OCI-LY1 (cell line): ENCODE measurements around the gene PDE9A.

Experiments used
- H2AFZ ChIP-seq: fragments of 200-600 bp; sonication (generic), shearing (Covaris generic); 2 replicates; pipeline ENCODE4 v1.6.0; 2014; ENCODE audit warnings: antibody characterized with exemption, mild to moderate bottlenecking, low read length
- H3F3A ChIP-seq: fragments of 200-600 bp; sonication (generic), shearing (Covaris generic); 2 replicates; pipeline ENCODE4 v1.6.0; 2014; ENCODE audit warnings: mild to moderate bottlenecking, antibody characterized with exemption, low read length, moderate library complexity; ENCODE audit not compliant: insufficient read depth
- H3K27ac ChIP-seq: fragments of 200-600 bp; sonication (generic); 2 replicates; pipeline ENCODE4 v1.5.1; 2014; ENCODE audit warnings: low read length, mixed run types, mild to moderate bottlenecking, low read depth; ENCODE audit not compliant: poor library complexity, severe bottlenecking
- H3K27me3 ChIP-seq: fragments of 200-600 bp; sonication (generic); 2 replicates; pipeline ENCODE4 v1.6.0; 2014; ENCODE audit warnings: antibody characterized with exemption, mild to moderate bottlenecking, low read length, moderate library complexity; ENCODE audit not compliant: insufficient read depth
- H3K36me3 ChIP-seq: fragments of 200-600 bp; sonication (generic); 2 replicates; pipeline ENCODE4 v1.6.1; 2014; ENCODE audit warnings: mild to moderate bottlenecking, antibody characterized with exemption, low read length, moderate library complexity, mixed read lengths; ENCODE audit not compliant: insufficient read depth
- H3K4me1 ChIP-seq: fragments of 200-600 bp; sonication (generic); 2 replicates; pipeline ENCODE4 v1.5.1; 2014; ENCODE audit warnings: mild to moderate bottlenecking, low read length, moderate library complexity; ENCODE audit not compliant: insufficient read depth, severe bottlenecking
- H3K4me2 ChIP-seq: fragments of 200-600 bp; sonication (generic), shearing (Covaris generic); 2 replicates; pipeline ENCODE4 v1.6.1; 2014; ENCODE audit warnings: low read length
- H3K4me3 ChIP-seq: fragments of 200-600 bp; sonication (generic); 2 replicates; pipeline ENCODE4 v1.5.1; 2014; ENCODE audit warnings: low read length, low read depth, mild to moderate bottlenecking, mixed read lengths; ENCODE audit not compliant: poor library complexity, severe bottlenecking
- H3K79me2 ChIP-seq: fragments of 200-600 bp; shearing (Covaris generic); 2 replicates; pipeline ENCODE4 v1.6.1; 2016; ENCODE audit warnings: mixed run types, low read length, mixed read lengths; ENCODE audit not compliant: insufficient read depth
- H3K9ac ChIP-seq: fragments of 200-600 bp; sonication (generic), shearing (Covaris generic); 2 replicates; pipeline ENCODE4 v1.6.1; 2014; ENCODE audit warnings: mild to moderate bottlenecking, low read length, mixed read lengths
- H3K9me2 ChIP-seq: fragments of 200-600 bp; sonication (generic), shearing (Covaris generic); 2 replicates; pipeline ENCODE4 v1.6.1; 2014; ENCODE audit warnings: low read depth, mild to moderate bottlenecking, low read length, mixed read lengths
- H3K9me3 ChIP-seq: fragments of 200-600 bp; shearing (Covaris generic); 2 replicates; pipeline ENCODE4 v1.6.1; 2014; ENCODE audit warnings: low read length, mixed read lengths
- H4K20me1 ChIP-seq: fragments of 200-600 bp; sonication (generic), shearing (Covaris generic); 2 replicates; pipeline ENCODE4 v1.6.0; 2016; ENCODE audit warnings: mild to moderate bottlenecking, low read length; ENCODE audit not compliant: insufficient read depth
- CTCF ChIP-seq: fragments of 200-600 bp; sonication (generic), shearing (Covaris generic); IDR thresholded peaks from 2 replicates; pipeline ENCODE4 v1.5.1; 2017; ENCODE audit warnings: mild to moderate bottlenecking, antibody characterized with exemption, low read length, moderate library complexity, mixed read lengths
- EZH2 ChIP-seq: fragments of 200-600 bp; sonication (generic), shearing (Covaris generic); IDR thresholded peaks from 2 replicates; pipeline ENCODE4 v1.8.0; 2017; ENCODE audit warnings: borderline replicate concordance, mixed run types, mild to moderate bottlenecking, antibody characterized with exemption, low read length, moderate library complexity, mixed read lengths

Gene PDE9A

GRCh38 chr21:42753804-42754203 is 100.4 kb downstream of the PDE9A start:
- Histone ChIP-seq H3K9me2 (no peaks in the 10 kb centered on the region), H3K4me2 (no peak overlapping the region), H3K4me3 (no peak overlapping the region), H3K36me3 (no peaks in the 10 kb centered on the region), H4K20me1 (no peaks in the 10 kb centered on the region), H3F3A (no peaks in the 10 kb centered on the region), H2AFZ (no peak overlapping the region), H3K9me3 (no peaks in the 10 kb centered on the region), H3K27me3 (peaks cover 10% of the 10 kb centered on the region; the same call in 1 of the 2 replicates), H3K9ac (no peak overlapping the region), H3K27ac (no peak overlapping the region), H3K79me2 (no peaks in the 10 kb centered on the region), H3K4me1 (no peaks in the 10 kb centered on the region)
- TF ChIP-seq CTCF (no peak), EZH2 (no peak)

GRCh38 chr21:42754270-42754933 is 101.0 kb downstream of the PDE9A start:
- no peaks in the 10 kb centered on the region for H3K4me1 ChIP-seq
- H3K9me2 ChIP-seq = no peaks in the 10 kb centered on the region

GRCh38 chr21:42755031-42755665 is 101.7 kb downstream of the PDE9A start:
- TF ChIP-seq EZH2 = no peak
- Histone ChIP-seq H2AFZ (no peak overlapping the region), H3K4me3 (no peak overlapping the region), H3K9me3 (no peaks in the 10 kb centered on the region), H3K9ac (no peak overlapping the region), H3K79me2 (no peaks in the 10 kb centered on the region), H3K27me3 (peaks cover 4% of the 10 kb centered on the region; the same call in 1 of the 2 replicates), H4K20me1 (no peaks in the 10 kb centered on the region), H3K4me1 (no peaks in the 10 kb centered on the region), H3K36me3 (no peaks in the 10 kb centered on the region), H3K27ac (no peak overlapping the region), H3K4me2 (no peak overlapping the region), H3F3A (no peaks in the 10 kb centered on the region), H3K9me2 (no peaks in the 10 kb centered on the region)

More at GRCh38 chr21:42754270-42754933, 101.0 kb downstream of the PDE9A start:
- no peaks in the 10 kb centered on the region for H3K79me2 ChIP-seq
- H3K9ac ChIP-seq = no peak overlapping the region
- no peaks in the 10 kb centered on the region for H3K36me3 ChIP-seq
- no peaks in the 10 kb centered on the region for H3F3A ChIP-seq
- H3K4me2 ChIP-seq = no peak overlapping the region
- H2AFZ ChIP-seq = no peak overlapping the region
- H3K4me3 ChIP-seq = no peak overlapping the region
- TF ChIP-seq EZH2 = no peak
- no peak for TF ChIP-seq CTCF
- peaks cover 6% of the 10 kb centered on the region; the same call in 1 of the 2 replicates for H3K27me3 ChIP-seq
- no peak overlapping the region for H3K27ac ChIP-seq
- H3K9me3 ChIP-seq = no peaks in the 10 kb centered on the region
- H4K20me1 ChIP-seq = no peaks in the 10 kb centered on the region
